Naive thymus-derived CD4-positive, alpha-beta T cell (primary cell): ENCODE data around the gene TESPA1. TPM values are rescaled to one million over a fixed set of nuclear protein-coding genes. Genes with fewer than 3 reads are reported as not detected.
"Not testable (repeated sequence)": the region's sequence is repeated elsewhere in the genome, so short reads cannot be mapped to it uniquely, and the experiment has no call there.

Experiments
- ATAC-seq: fragments of 150-1000 bp; cut with Tn5 transposase; 2 replicates; pipeline ENCODE4 v1.10.0; 2021; ENCODE audit warnings: mild to moderate bottlenecking, moderate library complexity
- CTCF ChIA-PET: fragments of 350-600 bp; sonication (Branson Sonifier 250); formaldehyde crosslinking; loops from one replicate; lab custom pipeline; 2021; ENCODE audit warnings: antibody characterized with exemption; lab: Charles Lee
- POLR2A ChIA-PET: fragments of 350-600 bp; sonication (Branson Sonifier 250); formaldehyde crosslinking; loops from one replicate; lab custom pipeline; 2021; ENCODE audit warnings: antibody characterized with exemption, inconsistent platforms; lab: Charles Lee
- DNase-seq, 9 donors: peaks; one replicate each; pipeline versions ENCODE4 v3.0.0 to v3.0.0-alpha.2; 2020 to 2022; ENCODE audit warnings: mixed read lengths in 1 of 9
- H3K27ac ChIP-seq: one replicate; pipeline ENCODE4 v1.7.0; 2013; ENCODE audit warnings: mild to moderate bottlenecking, low read depth, low read length, moderate library complexity
- H3K27me3 ChIP-seq, 2 donors: one replicate each; pipeline ENCODE4 v1.7.0; 2013; ENCODE audit warnings: low read length in 2 of 2, mild to moderate bottlenecking in 2 of 2, moderate library complexity in 2 of 2; ENCODE audit not compliant: control insufficient read depth in 2 of 2, insufficient read depth in 2 of 2
- H3K36me3 ChIP-seq, 3 experiments: 1 replicate in 2 of 3; 2 replicates in 1 of 3; pipeline ENCODE4 v1.7.0; 2013; ENCODE audit warnings: low read length in 3 of 3, mild to moderate bottlenecking in 3 of 3, moderate library complexity in 1 of 3; ENCODE audit not compliant: insufficient read depth in 3 of 3, control insufficient read depth in 2 of 3
- H3K4me1 ChIP-seq, 2 donors: one replicate each; pipeline ENCODE4 v1.7.0; 2013; ENCODE audit warnings: low read length in 2 of 2, mild to moderate bottlenecking in 2 of 2, moderate library complexity in 1 of 2; ENCODE audit not compliant: control insufficient read depth in 2 of 2, insufficient read depth in 2 of 2
- H3K4me3 ChIP-seq: 2 replicates; pipeline ENCODE4 v1.7.0; 2013; ENCODE audit warnings: mild to moderate bottlenecking, low read length
- H3K9me3 ChIP-seq, 3 experiments: 1 replicate in 2 of 3; 2 replicates in 1 of 3; pipeline ENCODE4 v1.7.0; 2013; ENCODE audit warnings: low read length in 3 of 3; ENCODE audit not compliant: control insufficient read depth in 2 of 3
- H3K27ac Mint-ChIP-seq, 9 donors: one replicate each; pipeline ENCODE4 v1.8.0; 2020 to 2022; ENCODE audit warnings: mixed read lengths in 9 of 9, mild to moderate bottlenecking in 8 of 9, moderate library complexity in 5 of 9, inconsistent platforms in 2 of 9
- H3K27me3 Mint-ChIP-seq, 5 donors: one replicate each; pipeline ENCODE4 v1.8.0; 2021 to 2022; ENCODE audit warnings: mixed read lengths in 5 of 5, mild to moderate bottlenecking in 1 of 5
- H3K36me3 Mint-ChIP-seq, 5 donors: one replicate each; pipeline ENCODE4 v1.8.0; 2020 to 2022; ENCODE audit warnings: mixed read lengths in 5 of 5, mild to moderate bottlenecking in 3 of 5, inconsistent platforms in 1 of 5
- H3K4me1 Mint-ChIP-seq, 7 donors: one replicate each; pipeline ENCODE4 v1.8.0; 2020 to 2022; ENCODE audit warnings: mixed read lengths in 7 of 7, mild to moderate bottlenecking in 3 of 7, inconsistent platforms in 1 of 7
- H3K4me3 Mint-ChIP-seq, 10 donors: one replicate each; pipeline ENCODE4 v1.8.0; 2020 to 2022; ENCODE audit warnings: mild to moderate bottlenecking in 10 of 10, mixed read lengths in 10 of 10, moderate library complexity in 6 of 10, inconsistent platforms in 2 of 10
- H3K9me3 Mint-ChIP-seq, 11 donors: one replicate each; pipeline ENCODE4 v1.8.0; 2020 to 2022; ENCODE audit warnings: mixed read lengths in 11 of 11, mild to moderate bottlenecking in 4 of 11, inconsistent platforms in 1 of 11, moderate library complexity in 1 of 11
- intact Hi-C, 2 donors: fragments of 100-400 bp; cut with micrococcal nuclease; formaldehyde crosslinking; loops; one replicate each; pipeline ENCODE4 v1.15.1; 2023
- polyA plus RNA-seq, 2 donors: library from polyadenylated mRNA; unstranded; fragments of 300-500 nt; fragmentation: Illumina TruSeq; gene quantifications; one replicate each; pipeline ENCODE4 v1.2.3, GENCODE V29; 2021
- total RNA-seq, 6 experiments: library from RNA in 5 of 6; stranded (reverse) in 5 of 6; gene quantifications; 1 replicate in 5 of 6; 2 replicates in 1 of 6; pipeline ENCODE4 v1.2.3 and lab custom pipeline; 2021 to 2026

Gene TESPA1
- total and polyA plus RNA-seq, 7 experiments from 2014 or later = 120 to 314 (median 186) TPM

DNA sequence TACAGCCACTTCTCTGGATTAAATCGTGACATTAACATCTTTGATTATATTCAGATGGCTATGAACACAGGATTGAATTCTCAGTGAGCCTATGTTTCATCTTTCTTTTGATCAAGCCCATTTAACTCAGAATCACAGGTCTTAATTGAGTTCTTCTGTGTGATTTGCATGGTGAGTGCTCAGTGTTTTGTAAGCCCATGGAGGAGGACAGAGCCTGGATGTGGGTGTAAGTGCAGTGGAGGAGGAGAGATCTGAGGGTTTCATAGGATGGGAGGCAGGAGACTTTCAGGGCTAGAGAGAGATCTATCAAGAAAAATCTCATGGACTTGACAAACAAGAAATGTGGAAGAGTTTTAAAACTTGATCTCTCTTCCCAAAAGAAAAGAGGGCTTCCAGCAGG is 5.3 kb upstream of the TESPA1 start:
- Histone ChIP-seq H3K27me3 (no peaks in the 10 kb centered on the region), H3K27ac (peak overlapping the region; percentile 80), H3K4me3 (no peak overlapping the region), H3K9me3 (no peaks in the 10 kb centered on the region), H3K4me1 (peaks cover 34 to 57% of the 10 kb centered on the region in 2 donors), H3K36me3 (no peaks in the 10 kb centered on the region)
- Mint-ChIP-seq H3K9me3 (peaks cover 0 to 3% (median 0%) of the 10 kb centered on the region in 11 donors), H3K4me1 (peaks cover 34 to 83% (median 69%) of the 10 kb centered on the region in 7 donors), H3K36me3 (peaks cover 0 to 7% (median 0%) of the 10 kb centered on the region in 5 donors), H3K4me3 (peak overlapping the region; percentile 36 to 98 (median 94)), H3K27ac (peak overlapping the region; percentile 67 to 100 (median 98)), H3K27me3 (no peaks in the 10 kb centered on the region)
- intact Hi-C loops = loop anchor here (2.0 to 10.0 kb wide), 3 partner anchors 31 to 575 kb away; partner anchors contain the start of gene ITGA5 (in 1 of the 2)
- ChIA-PET POLR2A (interaction anchor here (1.2 kb wide), 1 partner anchor 10 kb away, joined by 6 read pairs; no protein-coding TSS in a partner anchor), CTCF (interaction anchor here (1.0 to 1.2 kb wide), 2 partner anchors 82 to 240 kb away, joined by 4 to 7 read pairs; no protein-coding TSS in a partner anchor)
- DNase-seq (no peak), ATAC-seq (no peak)

DNA sequence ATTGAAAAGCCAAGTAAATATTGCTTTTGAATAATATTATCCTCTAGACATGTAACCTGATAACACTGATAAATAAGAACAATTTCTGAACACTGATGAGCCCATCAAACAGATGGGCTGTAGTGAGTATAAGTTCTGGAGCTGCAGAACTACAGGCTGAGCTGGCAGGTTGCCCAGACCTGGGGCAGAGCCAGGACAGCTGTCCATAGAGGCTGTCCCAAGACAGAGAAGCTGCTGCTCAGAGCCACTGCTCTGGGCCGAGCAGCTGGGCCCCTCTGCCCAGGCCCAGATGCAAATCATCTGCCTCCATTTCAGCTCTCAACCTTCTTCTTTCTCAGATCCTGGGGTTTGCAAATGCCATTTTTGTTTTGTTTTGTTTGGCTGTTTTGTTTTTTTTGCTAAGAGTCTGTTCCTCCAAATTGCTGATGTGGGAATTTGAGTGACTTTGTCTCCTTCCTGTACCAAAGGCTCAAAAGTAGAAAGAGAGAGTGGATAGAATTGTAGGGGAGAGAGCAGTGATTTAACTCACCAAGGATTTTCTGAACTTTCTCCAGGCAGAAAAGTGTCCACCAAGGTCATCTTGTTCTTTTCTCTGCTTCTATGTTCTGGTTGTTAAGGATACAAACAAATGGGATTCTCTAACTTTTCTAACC is 4.0 kb upstream of the TESPA1 start:
- peak overlapping the region; percentile 80 for H3K27ac ChIP-seq
- ChIA-PET CTCF (interaction anchor here (0.6 to 7.5 kb wide), 5 partner anchors 9 to 286 kb away, joined by 3 to 68 read pairs (median 3); no protein-coding TSS in a partner anchor), POLR2A (interaction anchor here (0.8 to 7.6 kb wide), 4 partner anchors 8 to 84 kb away, joined by 3 to 309 read pairs (median 4); no protein-coding TSS in a partner anchor)
- H3K4me1 Mint-ChIP-seq = peaks cover 36 to 83% (median 69%) of the 10 kb centered on the region in 7 donors
- no peaks in the 10 kb centered on the region for H3K27me3 Mint-ChIP-seq
- H3K27me3 ChIP-seq = no peaks in the 10 kb centered on the region
- peaks cover 39 to 57% of the 10 kb centered on the region in 2 donors for H3K4me1 ChIP-seq
- no peaks in the 10 kb centered on the region for H3K36me3 ChIP-seq
- peak overlapping the region in 7 of 10 donors; percentile 11 to 74 (median 52) for H3K4me3 Mint-ChIP-seq
- ATAC-seq = no peak
- DNase-seq = no peak
- H3K36me3 Mint-ChIP-seq = peaks cover 0 to 18% (median 9%) of the 10 kb centered on the region in 5 donors
- H3K9me3 ChIP-seq = no peaks in the 10 kb centered on the region
- no peak overlapping the region for H3K4me3 ChIP-seq
- peak overlapping the region; percentile 49 to 100 (median 95) for H3K27ac Mint-ChIP-seq
- H3K9me3 Mint-ChIP-seq = peaks cover 0 to 5% (median 0%) of the 10 kb centered on the region in 11 donors
- intact Hi-C loops = loop anchor here in 1 of 2 donors (10.0 kb wide), 1 partner anchor 574 kb away; the partner anchor contains the start of gene ITGA5

- intact Hi-C loops = loop anchor here in 1 of 2 donors (10.0 kb wide), 1 partner anchor 573 kb away; the partner anchor contains the start of gene ITGA5
- ChIA-PET CTCF (interaction anchor here (0.7 to 7.5 kb wide), 5 partner anchors 10 to 83 kb away, joined by 3 to 68 read pairs (median 3); no protein-coding TSS in a partner anchor), POLR2A (interaction anchor here (0.8 to 7.6 kb wide), 6 partner anchors 7 to 238 kb away, joined by 3 to 309 read pairs (median 12); no protein-coding TSS in a partner anchor)
- Mint-ChIP-seq H3K27ac (peak overlapping the region in 8 of 9 donors; percentile 85 to 100 (median 96)), H3K4me1 (peaks cover 43 to 77% (median 67%) of the 10 kb centered on the region in 7 donors), H3K9me3 (peaks cover 0 to 5% (median 0%) of the 10 kb centered on the region in 11 donors), H3K27me3 (no peaks in the 10 kb centered on the region), H3K36me3 (peaks cover 3 to 27% (median 17%) of the 10 kb centered on the region in 5 donors), H3K4me3 (peak overlapping the region in 9 of 10 donors; percentile 3 to 66 (median 43))
- Histone ChIP-seq H3K4me1 (peaks cover 43 to 57% of the 10 kb centered on the region in 2 donors), H3K27ac (peak overlapping the region; percentile 80), H3K4me3 (no peak overlapping the region), H3K9me3 (no peaks in the 10 kb centered on the region), H3K27me3 (no peaks in the 10 kb centered on the region), H3K36me3 (no peaks in the 10 kb centered on the region)
- DNase-seq (no peak), ATAC-seq (no peak)
These were observed 3.2 kb upstream of the TESPA1 start for GRCh38 chr12:54987611-54988231.

- CTCF ChIA-PET = interaction anchor here (1.4 to 7.5 kb wide), 5 partner anchors 22 to 133 kb away, joined by 5 to 68 read pairs (median 10); partner anchors contain the start of gene MUCL1
- POLR2A ChIA-PET = interaction anchor here (0.9 to 7.6 kb wide), 7 partner anchors 10 to 237 kb away, joined by 3 to 309 read pairs (median 15); no protein-coding TSS in a partner anchor
- H3K36me3 Mint-ChIP-seq = peaks cover 3 to 36% (median 27%) of the 10 kb centered on the region in 5 donors
- H3K4me3 ChIP-seq, H3K9me3 Mint-ChIP-seq, ATAC-seq, H3K27me3 ChIP-seq, H3K27me3 Mint-ChIP-seq, H3K36me3 ChIP-seq, DNase-seq, H3K9me3 ChIP-seq: not testable (repeated sequence)
- H3K27ac Mint-ChIP-seq = peak overlapping the region in 8 of 9 donors; percentile 85 to 100 (median 98)
- Histone ChIP-seq H3K27ac (peak overlapping the region; percentile 94), H3K4me1 (peaks cover 46 to 56% of the 10 kb centered on the region in 2 donors)
- intact Hi-C loops = loop anchor here in 1 of 2 donors (10.0 kb wide), 1 partner anchor 572 kb away; the partner anchor contains the start of gene ITGA5
- peaks cover 47 to 79% (median 72%) of the 10 kb centered on the region in 7 donors for H3K4me1 Mint-ChIP-seq
- peak overlapping the region in 9 of 10 donors; percentile 2 to 98 (median 47) for H3K4me3 Mint-ChIP-seq
These were observed 2.2 kb upstream of the TESPA1 start for GRCh38 chr12:54986773-54987172.

GRCh38 chr12:54983536-54984101 is 943 bp downstream of the TESPA1 start:
- peaks cover 9 to 60% (median 50%) of the 10 kb centered on the region in 5 donors for H3K36me3 Mint-ChIP-seq
- Histone ChIP-seq H3K4me1 (peaks cover 51 to 61% of the 10 kb centered on the region in 2 donors), H3K4me3 (peak overlapping the region; percentile 67), H3K36me3 (no peaks in the 10 kb centered on the region), H3K27me3 (no peaks in the 10 kb centered on the region), H3K27ac (peak overlapping the region; percentile 94), H3K9me3 (no peaks in the 10 kb centered on the region)
- peaks cover 0 to 5% (median 0%) of the 10 kb centered on the region in 11 donors for H3K9me3 Mint-ChIP-seq
- no peaks in the 10 kb centered on the region for H3K27me3 Mint-ChIP-seq
- ChIA-PET CTCF (interaction anchor here (0.8 to 7.5 kb wide), 9 partner anchors 9 to 235 kb away, joined by 3 to 68 read pairs (median 6); no protein-coding TSS in a partner anchor), POLR2A (interaction anchor here (0.6 to 7.6 kb wide), 11 partner anchors 9 to 260 kb away, joined by 3 to 309 read pairs (median 19); partner anchors contain the start of gene MUCL1)
- H3K4me1 Mint-ChIP-seq = peaks cover 47 to 78% (median 71%) of the 10 kb centered on the region in 7 donors
- DNase-seq = peak in 2 of 9 donors; percentile 55 to 65
- peak overlapping the region; percentile 90 to 98 (median 95) for H3K4me3 Mint-ChIP-seq
- peak overlapping the region; percentile 95 to 100 (median 98) for H3K27ac Mint-ChIP-seq
- intact Hi-C loops = loop anchor here (1.0 to 10.0 kb wide), 10 partner anchors 7 to 944 kb away; partner anchors contain the start of genes ITGA5 (in 1 of the 2), MUCL1 (in 1 of the 2) and PYM1 (in 1 of the 2)
- no peak for ATAC-seq
